NCI-H146 treated with DMSO at 0.1 percent for 48 hours (cell line): ENCODE data around the gene WFDC2.

Source experiments
- DNase-seq: peaks from one replicate; lab custom pipeline; 2025; ENCODE audit not compliant: unreplicated experiment; lab: John Stamatoyannopoulos, UW

Gene WFDC2, protein sequence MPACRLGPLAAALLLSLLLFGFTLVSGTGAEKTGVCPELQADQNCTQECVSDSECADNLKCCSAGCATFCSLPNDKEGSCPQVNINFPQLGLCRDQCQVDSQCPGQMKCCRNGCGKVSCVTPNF

DNA sequence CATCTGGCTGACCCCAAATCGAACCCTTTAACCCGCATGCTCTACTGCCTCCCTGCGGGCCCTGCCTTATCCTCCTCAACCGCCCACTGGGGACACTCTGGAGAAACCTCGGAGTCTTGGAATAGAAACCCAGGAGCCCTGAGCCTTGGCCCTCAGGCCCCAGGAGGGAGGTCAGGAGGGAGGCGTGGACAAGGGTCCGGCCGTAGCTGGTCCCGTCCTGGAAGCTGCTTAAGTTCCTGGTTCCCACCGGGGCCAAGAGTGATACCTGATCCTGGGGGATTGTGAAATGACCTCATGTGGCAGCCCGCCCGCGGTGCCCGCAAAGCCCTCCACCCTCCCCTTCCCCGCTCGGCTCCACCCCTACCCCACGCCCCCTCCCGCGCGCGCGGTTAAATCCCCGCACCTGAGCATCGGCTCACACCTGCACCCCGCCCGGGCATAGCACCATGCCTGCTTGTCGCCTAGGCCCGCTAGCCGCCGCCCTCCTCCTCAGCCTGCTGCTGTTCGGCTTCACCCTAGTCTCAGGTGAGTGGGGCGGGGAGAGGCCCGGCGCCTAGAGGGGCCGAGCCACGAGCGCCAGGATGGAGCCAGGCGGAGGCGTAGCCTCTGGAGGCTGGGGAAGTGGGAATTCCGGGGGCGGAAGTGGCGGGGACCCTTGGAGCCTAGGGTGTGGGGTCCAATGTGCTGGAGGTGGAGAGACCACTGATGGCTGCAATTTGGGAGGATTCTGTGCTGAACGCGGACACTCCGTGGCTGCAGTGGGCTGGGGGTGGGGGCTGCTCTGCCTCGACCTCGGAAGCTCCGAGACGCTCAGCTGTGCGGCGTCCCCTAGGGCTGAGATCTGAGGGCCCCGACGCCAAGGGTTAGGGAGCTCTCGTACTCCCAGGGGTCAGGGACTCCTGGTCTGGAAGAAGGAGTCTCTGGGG is at the start of gene WFDC2:
Gene WFDC2, plus strand, starts transcription at position 418 of the 926 bp plus-strand sequence. Its CDS starts 29 bp downstream, at position 447.
- DNase-seq, result peak; percentile 41

DNA sequence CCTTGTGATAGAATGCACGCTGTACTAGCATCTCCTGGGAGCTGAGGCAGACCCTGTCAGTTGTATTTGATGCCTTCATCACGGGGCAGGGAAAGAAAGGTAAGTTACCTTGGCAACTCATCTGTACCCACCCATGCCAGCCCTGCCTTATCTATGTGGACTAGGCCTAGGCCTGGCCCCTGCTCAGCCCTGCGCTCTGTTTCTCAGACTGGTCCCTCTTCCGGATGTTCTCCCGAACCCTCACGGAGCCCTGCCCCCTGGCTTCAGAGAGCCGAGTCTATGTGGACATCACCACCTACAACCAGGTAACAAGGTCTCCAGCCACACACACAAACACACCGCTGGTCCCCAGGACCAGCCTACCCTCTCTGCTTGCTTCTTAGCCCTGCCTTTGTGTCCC is 49.4 kb upstream of the WFDC2 start:
- DNase-seq, result no peak

DNA sequence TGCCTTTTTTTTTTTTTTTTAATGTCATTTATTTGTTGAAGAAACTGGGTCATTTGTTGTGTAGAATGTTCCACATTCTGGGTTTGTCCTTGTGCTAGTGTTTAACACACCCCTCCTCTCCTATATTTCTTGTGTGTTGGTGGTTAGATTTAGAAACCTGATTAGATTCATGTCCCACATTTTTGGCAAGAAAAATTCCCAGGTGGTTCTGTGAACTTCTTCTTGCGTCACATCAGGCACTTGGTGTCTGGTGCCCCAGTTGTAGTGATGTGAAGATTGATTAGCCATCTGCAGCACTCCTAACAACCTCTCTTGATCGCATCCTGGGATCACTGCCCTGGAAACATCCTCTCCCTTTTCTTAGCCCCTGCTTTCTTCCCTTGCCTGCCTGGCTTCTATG is 45.9 kb upstream of the WFDC2 start:
- no peak for DNase-seq

DNA sequence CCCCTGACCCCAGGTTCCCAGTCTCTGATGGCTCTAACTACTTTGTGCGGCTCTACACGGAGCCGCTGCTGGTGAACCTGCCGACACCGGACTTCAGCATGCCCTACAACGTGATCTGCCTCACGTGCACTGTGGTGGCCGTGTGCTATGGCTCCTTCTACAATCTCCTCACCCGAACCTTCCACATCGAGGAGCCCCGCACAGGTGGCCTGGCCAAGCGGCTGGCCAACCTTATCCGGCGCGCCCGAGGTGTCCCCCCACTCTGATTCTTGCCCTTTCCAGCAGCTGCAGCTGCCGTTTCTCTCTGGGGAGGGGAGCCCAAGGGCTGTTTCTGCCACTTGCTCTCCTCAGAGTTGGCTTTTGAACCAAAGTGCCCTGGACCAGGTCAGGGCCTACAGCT is 44.0 kb upstream of the WFDC2 start:
- DNase-seq, result no peak

DNA sequence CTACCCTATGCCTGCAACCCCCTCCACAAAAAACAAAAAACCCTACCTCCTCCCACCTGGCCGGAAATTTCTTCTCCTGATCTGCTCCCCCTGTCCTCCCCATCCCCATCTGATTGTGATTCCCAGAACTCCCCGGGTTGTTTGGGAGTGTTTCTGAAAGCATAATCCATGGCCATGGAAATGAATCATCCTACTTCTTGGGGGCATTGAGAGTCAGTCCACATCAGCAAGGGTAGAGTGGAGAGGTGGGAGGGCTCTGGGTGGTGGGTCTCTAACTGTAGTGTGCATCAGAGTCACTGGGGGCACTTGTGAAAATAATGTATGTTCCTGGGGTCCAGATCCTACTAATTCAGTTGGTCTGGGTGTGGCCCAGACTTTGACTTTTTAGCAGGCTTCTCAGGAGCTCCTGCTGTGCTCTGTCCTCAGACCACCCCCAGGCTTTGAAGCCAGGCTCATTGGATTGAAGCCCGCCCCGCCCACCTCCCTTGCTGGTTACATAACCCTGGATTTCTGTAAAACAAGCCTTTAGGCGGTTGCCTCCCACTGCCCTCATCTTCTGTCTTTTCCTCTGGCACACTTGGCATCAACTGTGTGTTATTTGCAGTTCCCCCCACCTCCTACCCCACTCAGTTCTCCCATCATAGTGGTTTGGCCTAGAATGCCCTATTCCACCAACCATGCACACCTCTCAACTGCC is 43.1 kb upstream of the WFDC2 start:
- DNase-seq, result no peak

DNA sequence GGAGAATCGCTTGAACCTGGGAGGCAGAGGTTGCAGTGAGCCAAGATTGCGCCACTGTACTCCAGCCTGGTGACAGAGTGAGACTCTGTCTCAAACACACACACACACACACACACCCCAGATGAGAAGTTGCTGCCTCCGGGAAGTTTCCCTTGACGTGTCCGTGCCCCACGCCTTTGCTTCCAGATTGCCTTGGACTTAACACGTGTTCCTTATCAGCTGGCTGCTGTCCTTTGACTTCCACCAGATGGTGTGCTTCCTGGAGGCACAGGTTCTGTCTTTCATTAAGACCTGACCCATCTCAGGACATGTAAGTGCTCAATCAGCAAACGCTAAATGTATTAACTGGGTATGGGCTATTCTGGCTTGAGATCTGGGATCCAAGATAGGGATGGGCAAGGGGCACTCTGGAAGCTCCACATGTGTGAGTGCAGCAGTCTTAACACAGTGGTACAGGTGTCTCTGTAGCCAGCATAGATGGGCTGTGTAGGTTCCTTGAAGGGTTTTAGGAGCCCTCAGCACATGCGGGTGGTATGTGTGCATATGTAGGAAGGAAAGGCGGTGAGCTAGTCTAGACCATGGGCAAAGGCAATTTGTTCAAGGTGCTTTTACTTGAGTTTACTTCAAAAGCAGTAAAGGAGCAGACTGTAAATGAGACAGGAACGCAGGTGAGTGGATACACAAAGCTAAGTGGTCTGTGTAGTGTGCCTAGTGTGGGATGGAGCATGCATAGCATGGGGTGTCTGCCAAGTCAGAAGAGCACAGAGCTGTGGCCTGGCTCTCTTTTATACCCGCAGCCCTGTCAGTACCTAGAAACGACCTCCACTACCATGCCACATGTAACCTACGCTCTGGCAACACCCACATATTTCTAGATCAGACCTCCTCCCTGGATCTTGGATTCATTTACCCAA is 42.1 kb upstream of the WFDC2 start:
- DNase-seq, result no peak

DNA sequence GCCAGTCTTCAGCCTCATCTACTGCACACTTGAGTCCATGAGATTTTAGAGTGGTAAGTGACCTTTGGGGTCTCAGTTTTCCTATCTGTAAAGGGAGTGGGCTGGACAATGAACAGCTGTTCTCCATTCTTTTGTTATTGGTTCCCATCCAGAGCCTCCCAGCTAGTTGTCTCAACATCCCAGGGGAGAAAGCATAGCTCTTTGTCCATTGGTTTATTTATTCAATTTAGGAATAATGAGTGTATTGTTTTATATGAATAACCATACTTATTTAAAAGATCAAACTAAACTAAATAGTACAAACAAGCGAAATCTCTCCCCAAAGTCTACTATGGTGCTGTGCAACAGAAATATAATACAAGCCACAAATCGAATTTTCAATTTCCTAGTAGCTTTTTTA is 39.9 kb upstream of the WFDC2 start:
- DNase-seq, result no peak

DNA sequence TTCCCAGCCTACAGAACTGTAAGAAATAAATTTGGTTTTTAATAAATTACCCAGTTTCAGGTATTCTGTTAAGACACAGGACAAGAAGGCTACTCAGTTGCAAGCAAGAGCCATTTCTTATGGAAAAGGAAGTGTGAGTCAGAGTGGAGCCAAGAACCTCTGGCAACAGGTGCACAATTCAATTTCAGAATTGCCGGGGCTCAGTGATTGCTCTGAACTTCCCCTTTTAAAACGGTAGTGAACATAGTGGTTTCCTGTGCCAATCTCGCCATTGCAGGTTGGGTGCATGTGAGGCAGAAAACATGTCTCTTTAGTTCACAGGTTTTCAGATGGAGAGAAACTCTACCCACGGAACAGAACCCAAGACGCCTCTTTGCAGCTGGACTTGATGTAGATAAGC is 37.3 kb upstream of the WFDC2 start:
- DNase-seq, result no peak

DNA sequence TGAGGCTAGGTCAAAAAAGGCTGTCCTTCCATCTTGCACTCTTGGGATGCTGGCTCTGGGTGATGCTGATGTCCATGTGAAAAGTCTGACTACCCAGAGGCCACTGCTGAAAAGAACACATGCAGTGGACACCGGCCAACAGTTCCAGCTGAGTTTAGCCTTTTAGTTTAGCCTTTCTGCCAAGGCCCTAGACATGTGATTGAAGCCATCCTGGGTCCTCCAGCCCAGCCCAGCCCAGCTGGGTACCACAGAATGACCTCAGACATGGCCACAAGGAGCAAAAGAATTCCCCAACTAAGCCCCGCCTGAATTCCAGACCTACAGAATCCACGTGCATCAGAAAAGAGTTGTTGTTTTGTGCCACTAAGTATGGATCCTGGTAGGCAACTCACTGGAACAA is 36.2 kb upstream of the WFDC2 start:
- no peak for DNase-seq

DNA sequence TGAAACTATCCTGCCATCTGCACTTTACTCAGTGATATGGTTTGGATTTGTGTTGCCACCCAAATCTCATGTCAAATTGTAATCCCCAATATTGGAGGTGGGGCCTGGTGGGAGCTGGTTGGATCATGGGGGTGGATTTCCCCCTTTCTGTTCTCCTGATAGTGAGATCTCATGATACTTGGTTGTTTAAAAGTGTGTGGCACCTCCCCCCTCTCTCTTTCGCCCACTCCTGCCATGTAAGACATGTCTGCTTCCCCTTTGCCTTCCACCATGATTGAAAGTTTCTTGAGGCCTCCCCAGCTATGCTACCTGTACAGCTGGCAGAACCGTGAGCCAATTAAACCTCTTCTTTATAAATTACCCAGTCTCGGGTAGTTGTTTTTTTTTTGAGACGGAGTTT is 35.6 kb upstream of the WFDC2 start:
- no peak for DNase-seq

DNA sequence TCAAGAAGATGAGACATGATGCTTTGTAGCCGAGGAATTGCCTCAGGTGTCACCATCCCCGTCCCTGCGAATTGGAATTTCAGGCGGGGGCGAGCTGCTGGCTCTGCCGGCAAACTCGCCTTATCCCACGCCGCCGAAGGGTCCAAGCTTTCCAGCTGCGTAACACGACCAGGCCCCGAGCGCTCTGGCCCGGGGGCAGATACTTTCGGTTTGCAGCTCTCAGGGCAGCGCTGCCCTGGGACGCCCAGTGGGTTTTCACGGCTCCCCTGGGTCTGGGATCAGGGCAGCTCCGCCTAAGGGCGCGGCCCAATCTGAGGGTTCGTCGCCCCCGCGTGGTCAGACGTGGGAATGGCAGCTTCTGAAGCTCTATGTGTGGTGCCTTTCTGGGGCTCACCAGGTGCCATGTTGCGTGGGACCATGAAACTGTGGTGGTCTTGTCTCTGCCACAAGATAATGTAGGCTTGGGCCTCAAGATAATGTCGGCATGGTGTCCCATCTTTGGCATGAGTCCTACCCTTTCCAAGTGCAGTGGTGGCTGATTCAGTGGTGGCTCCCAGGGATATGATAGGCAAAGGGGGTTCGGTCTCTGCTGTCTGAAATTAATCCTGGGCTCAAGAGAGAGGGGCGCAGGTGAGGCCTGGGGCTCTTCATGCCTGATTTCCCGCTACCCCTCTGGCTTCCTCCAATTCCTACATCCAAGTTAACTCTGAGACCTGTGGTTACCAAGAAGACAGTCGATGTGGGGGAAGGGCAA is 32.6 kb upstream of the WFDC2 start:
- peak; percentile 46 for DNase-seq

DNA sequence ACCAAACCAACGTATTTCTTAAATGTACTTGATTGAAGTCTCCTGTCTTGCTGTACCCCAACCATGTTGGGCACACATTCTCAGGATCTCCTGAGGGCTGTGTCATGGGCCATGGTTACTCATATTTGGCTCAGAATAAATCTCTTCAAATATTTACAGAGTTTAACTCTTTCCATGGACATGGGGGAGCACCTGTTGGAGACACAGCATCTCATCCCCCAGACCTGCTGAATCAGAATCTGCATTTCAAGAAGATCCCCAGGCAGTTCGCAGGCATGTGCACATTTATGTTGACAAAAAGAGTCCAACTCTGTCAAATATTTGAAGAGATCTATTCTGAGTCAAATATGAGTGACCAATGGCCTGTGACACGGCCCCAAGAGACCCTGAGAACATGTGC is 29.1 kb upstream of the WFDC2 start:
- no peak for DNase-seq

DNA sequence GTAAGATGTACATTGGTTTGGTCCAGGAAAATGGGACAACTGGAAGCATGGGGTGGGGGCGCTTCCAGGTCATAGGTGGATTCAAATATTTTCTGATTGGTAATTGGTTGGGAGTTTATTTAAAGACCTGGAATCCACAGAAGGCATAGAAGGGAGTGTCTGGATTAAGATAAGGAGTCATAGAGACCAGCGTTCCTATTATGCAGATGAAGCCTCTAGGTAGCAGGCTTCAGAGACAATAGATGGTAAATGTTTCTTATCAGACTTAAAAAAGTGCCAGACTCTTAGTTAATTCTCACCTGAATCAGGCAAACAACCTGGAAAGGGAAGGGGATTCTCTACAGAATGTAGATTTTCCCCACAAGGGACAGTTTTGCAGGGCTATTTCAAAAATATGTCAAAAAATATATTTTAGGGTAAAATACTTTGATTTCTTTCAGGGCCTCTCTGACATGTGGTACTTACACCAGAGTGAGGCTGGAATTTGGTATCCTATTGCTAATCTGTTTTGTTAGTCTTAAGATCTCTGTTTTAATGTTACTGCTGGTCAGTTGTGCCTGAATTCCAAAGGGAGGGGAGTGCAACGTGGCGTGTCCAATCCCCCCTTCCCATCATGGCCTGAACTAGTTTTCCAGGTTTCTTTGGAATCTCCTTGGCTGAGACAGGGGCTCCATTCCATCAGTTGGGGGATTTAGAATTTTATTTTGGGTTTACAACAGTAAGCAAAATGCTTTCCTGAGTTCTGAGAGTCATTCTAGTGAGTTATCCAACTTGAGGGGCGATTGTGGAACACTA is 28.5 kb upstream of the WFDC2 start:
- DNase-seq, result no peak

DNA sequence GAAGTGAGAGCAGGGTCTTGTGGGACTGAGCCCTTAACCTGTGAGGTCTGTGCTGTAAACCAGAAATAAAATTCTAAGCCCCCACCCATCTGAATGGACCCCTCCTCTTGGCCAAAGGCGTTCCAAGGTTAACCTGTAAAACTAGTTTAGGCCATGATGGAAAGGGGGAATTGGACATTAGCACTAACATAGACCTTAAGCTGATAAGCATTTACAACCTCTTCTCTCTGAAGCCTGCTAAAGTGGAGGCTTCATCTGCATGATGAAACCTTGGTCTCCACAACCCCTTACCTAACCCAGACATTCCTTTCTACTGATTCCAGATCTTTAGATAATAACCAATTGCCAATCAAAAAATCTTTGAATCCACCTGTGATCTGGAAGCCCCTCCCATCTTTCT is 27.8 kb upstream of the WFDC2 start:
- DNase-seq, result no peak

DNA sequence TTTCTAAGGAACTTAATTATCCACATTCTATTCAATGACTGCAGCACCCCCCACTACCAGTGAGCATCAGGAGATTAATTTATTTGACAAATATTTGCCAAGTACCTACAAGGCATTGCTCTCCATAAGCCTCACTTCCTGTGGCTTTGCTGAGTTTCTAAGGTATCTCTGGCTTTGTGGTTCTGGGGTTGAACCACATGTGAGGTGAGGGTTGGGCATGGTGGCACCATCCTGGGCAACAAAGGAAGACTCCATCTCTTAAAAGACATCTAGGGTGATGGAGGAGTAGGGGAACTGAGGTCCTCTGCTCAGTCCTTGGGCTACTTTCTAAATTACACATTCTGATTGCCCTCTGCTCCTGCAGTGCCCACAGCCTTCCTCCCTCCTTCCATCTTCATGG is 25.5 kb upstream of the WFDC2 start:
- peak; percentile 31 for DNase-seq

DNA sequence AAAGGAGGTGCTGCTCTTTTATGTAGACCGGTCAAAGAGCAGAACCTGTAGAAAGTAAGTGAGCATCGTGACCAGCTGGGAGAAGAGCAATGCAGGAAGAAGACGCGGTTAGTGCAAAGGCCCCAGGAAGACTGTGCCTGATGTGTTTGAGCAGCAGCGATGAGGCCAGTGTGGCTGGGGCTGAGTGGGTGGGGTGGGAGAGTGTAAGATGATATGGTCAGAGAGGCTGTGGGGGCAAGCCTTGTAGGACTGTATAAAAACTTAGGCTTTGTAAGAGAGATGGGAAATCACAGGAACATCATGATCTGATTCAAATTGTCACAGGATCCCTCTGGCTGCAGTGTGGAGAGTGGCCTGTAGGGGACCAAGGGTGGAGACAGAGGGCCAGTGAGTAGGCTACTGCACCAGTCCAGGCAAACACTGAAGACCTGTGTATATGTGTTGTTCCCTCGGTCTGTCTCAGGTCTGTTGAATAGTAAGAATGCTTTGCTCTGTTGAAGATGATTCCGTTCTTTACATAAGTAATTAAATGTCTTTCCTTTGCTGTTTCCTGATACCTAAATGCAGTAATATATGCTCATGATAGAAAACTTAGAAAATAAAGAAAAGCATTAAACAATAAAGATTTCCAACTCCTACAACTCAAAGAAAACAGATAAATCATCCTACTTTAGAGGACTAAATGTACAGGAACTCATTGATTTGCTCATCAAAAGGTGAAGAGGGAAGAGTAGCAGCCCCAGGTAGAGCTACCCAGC is 23.6 kb upstream of the WFDC2 start:
- peak; percentile 37 for DNase-seq

DNA sequence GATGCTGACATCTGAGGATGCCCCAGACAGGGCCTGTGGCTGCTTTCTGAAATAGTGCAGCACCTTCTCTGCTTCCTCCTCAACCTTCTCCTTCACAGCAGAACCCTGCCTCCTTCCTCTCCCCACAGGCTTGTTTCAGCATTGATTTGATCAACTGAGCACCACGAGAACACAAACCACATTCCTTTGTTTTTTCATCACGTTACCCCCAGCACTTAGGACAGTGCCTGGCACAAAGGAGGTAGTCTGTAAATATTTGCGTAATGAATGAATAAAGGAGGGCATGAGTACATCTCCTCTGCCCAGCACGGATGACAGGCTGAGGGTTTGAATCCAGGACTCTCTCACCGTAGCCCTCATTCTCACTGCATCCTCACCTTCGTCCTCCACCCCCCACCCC is 21.3 kb upstream of the WFDC2 start:
- DNase-seq, result no peak

DNA sequence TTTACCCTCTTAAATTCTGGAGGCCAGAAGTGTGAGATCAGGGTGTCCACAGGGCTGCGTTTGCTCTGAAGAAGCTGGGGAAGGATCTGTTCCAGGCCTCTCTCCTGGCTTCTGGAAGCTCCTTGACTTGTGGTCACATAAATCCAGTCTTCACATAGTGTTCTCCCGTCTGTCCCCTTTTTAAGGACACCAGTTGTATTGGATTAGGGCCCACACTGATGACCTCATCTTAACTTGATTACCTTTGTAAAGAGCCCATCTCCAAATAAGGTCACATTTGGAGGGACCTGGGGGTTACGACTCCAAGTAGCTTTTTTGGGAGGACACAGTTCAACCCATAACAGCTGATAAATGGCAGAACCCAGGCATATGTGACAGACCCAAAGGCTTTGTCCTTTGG is 20.0 kb upstream of the WFDC2 start:
- DNase-seq, result no peak
